AG10803 (cell line): ENCODE measurements around the gene SPRED3.
"Not testable (repeated sequence)": the region's sequence is repeated elsewhere in the genome, so short reads cannot be mapped to it uniquely, and the experiment has no call there.

Source experiments
- DNase-seq: peaks from one replicate; pipeline ENCODE4 v3.0.0; 2010; ENCODE audit warnings: low read depth
- H3K4me3 ChIP-seq: 2 replicates; pipeline ENCODE4 v1.5.1; 2011; ENCODE audit warnings: mild to moderate bottlenecking, low read length, control low read depth
- TF ChIP-seq, protein P1 (sequence below): conservative IDR thresholded peaks from 2 replicates; pipeline ENCODE4 v1.5.1; 2011; ENCODE audit warnings: mild to moderate bottlenecking, low read length, control low read depth, inconsistent platforms

SPRED3 gene

GRCh38 chr19:38424272-38424671, 35.8 kb downstream of the SPRED3 start:
- no peak overlapping the region for H3K4me3 ChIP-seq
- TF ChIP-seq, protein P1, sequence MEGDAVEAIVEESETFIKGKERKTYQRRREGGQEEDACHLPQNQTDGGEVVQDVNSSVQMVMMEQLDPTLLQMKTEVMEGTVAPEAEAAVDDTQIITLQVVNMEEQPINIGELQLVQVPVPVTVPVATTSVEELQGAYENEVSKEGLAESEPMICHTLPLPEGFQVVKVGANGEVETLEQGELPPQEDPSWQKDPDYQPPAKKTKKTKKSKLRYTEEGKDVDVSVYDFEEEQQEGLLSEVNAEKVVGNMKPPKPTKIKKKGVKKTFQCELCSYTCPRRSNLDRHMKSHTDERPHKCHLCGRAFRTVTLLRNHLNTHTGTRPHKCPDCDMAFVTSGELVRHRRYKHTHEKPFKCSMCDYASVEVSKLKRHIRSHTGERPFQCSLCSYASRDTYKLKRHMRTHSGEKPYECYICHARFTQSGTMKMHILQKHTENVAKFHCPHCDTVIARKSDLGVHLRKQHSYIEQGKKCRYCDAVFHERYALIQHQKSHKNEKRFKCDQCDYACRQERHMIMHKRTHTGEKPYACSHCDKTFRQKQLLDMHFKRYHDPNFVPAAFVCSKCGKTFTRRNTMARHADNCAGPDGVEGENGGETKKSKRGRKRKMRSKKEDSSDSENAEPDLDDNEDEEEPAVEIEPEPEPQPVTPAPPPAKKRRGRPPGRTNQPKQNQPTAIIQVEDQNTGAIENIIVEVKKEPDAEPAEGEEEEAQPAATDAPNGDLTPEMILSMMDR = no peak
- no peak for DNase-seq

GRCh38 chr19:38425222-38425809, 36.8 kb downstream of the SPRED3 start:
- no peak overlapping the region for H3K4me3 ChIP-seq
- no peak for DNase-seq
- TF ChIP-seq, protein P1 = no peak

DNA sequence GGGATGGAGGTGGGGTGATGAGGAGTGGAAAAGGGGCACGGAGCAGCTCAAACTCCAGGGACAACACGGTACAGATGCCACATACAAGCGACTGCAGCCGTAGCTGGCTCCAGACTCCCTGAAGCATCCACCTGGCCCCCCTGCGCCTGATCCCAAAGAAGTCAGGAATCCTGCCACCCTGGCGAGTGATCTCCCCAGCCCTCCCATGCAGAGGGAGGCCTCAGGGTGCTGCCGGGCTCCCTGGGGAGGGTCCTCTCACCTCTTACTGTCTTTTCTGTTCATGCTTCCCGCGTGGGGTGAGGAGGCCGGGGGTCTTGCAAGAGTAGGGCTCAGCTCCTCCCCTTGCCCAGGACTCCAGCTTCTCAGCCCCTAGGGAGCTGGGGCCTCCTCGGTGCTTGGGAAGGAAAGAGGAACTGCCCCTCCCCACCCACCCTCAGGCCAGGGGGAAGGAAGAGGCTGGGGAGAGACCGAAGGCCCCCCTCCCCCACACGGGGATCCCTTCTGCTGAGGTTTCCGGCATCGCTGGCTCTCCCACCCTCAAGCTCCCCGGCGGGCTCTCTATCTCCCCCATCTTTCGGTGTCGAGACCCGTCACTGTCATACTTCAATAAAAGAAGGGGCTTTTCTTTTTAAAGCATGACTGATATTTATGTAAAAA, 37.4 kb downstream of the SPRED3 start, which contains the start of gene RASGRP4:
TSS of gene RASGRP4 (minus strand) at position 410 of the 657 bp plus-strand sequence. CDS start at position 282, 128 bp downstream.
- TF ChIP-seq, protein P1 = no peak
- DNase-seq = no peak
- no peak within 1 kb of the TSS for H3K4me3 ChIP-seq

- not testable (repeated sequence) for DNase-seq, H3K4me3 ChIP-seq
These were observed 38.7 kb downstream of the SPRED3 start for GRCh38 chr19:38427035-38427677.

DNA sequence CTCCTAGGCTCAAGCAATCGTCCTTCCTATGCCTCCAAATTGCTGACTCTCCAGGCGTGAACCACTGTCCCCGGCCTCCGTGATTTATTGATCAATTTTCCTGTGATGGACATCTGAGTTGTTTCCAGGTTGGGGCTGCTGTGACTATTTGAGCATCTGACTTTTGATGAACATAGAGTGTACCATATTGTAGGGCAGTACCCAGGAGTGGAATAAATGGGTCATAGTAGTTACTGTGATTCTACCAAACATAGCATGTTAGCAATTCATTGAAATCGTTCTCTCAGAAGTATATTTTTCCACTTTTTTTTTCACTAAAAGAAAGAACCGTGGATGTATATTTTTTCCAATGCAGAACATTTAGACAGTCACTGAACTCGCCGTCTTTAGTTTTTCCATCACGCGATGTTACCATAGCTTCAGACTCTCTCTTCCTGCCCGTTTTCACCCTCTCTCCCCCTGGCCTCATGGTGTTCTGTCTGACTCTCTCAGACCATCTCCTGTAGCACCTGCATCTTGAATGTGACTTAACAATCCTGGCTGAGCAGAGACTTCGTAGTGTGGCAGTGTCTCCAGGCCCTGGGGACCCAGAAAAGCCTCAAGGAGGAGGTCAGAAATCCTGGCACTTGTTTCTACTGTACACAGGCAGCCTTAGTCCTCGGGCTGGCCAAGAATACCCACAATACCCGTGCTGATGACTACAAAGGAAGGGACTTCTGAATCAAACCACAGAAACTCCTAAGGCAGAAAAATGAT, 40.7 kb downstream of the SPRED3 start:
- H3K4me3 ChIP-seq = no peak overlapping the region
- TF ChIP-seq, protein P1 = no peak
- no peak for DNase-seq

- no peak for DNase-seq
- H3K4me3 ChIP-seq = no peak overlapping the region
- TF ChIP-seq, protein P1 = no peak
These were observed 41.3 kb downstream of the SPRED3 start for GRCh38 chr19:38429811-38430156.

DNA sequence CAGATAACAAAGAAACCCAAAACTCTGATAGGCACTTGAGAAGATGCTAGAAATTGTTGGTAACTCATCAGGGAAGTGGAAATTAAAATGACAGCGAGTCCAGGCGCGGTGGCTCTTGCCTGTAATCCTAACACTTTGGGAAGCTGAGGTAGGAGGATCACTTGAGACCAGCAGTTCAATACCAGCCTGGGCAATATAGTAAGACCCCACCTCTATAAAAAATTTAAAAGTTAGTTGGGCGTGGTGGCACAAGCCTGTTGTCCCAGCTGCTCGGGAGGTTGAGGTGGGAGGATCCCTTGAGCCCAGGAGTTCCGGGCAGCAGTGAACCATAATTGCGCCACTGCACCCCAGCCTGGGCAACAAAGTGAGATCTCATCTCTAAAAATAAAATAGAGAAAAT, 42.4 kb downstream of the SPRED3 start:
- TF ChIP-seq, protein P1 = no peak
- no peak overlapping the region for H3K4me3 ChIP-seq
- no peak for DNase-seq
